PC-3 (cell line): ENCODE results near the gene TTC14.

Experiments used
- CTCF ChIP-seq: fragments of 300-600 bp; sonication (generic); conservative IDR thresholded peaks from 2 replicates; pipeline ENCODE4 v1.5.1; 2017; ENCODE audit warnings: antibody characterized with exemption, low read depth, mild to moderate bottlenecking, low read length
- EZH2 ChIP-seq: fragments of 300-600 bp; sonication (generic); IDR thresholded peaks from one replicate; pipeline ENCODE4 v1.6.1; 2017; ENCODE audit warnings: antibody characterized with exemption, mild to moderate bottlenecking, low read length; ENCODE audit not compliant: unreplicated experiment
- EZH2phosphoT487 ChIP-seq: fragments of 300-600 bp; sonication (generic); IDR thresholded peaks from 2 replicates; pipeline ENCODE4 v1.6.1; 2018; ENCODE audit warnings: mild to moderate bottlenecking, antibody characterized with exemption, low read length, borderline replicate concordance

DNA sequence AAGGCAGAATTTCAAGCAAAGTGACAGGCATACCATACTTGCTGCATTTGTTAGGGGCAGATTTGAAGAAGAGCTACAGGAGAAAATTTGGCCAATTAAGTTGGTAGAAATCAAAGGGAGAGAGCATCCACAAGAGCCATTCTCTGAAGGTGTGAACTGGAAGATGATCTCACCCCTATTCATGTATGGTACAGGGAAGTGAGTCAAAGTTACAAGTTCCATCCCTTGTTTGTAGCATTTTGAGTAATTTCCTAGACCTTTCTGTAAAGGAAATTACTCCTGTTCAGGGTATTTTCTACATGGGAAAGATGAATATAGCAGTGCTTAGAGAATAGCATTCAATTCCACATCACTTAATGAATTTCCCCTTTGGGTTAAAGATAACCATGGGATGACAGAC lies 28.4 kb downstream of the TTC14 start:
- TF ChIP-seq CTCF = no peak
- TF ChIP-seq EZH2 = no peak
- TF ChIP-seq EZH2phosphoT487 = no peak
